SH-SY5Y (cell line): Measurements from ENCODE around the gene IRF2BPL.

Source experiments
- GATA2 ChIP-seq: IDR thresholded peaks from 2 replicates; pipeline ENCODE4 v1.6.1; 2011; ENCODE audit warnings: mild to moderate bottlenecking, low read depth, low read length
- GATA3 ChIP-seq: IDR thresholded peaks from 2 replicates; pipeline ENCODE4 v1.6.1; 2011; ENCODE audit warnings: low read depth, mild to moderate bottlenecking, low read length, moderate library complexity

- TF ChIP-seq GATA2 (no peak), GATA3 (no peak)
These were observed 33.8 kb upstream of the IRF2BPL start for GRCh38 chr14:77062261-77062660.
